Testis (tissue), 3 donors: ENCODE measurements around the gene BIVM. TPM values are rescaled to one million over a fixed set of nuclear protein-coding genes. Genes with fewer than 3 reads are reported as not detected.

Experiments
- DNase-seq: peaks from one replicate; pipeline ENCODE4 v3.0.0-alpha.2; 2019
- H3K27ac ChIP-seq, 2 donors: fragments of 200-600 bp; sonication (generic); one replicate each; pipeline ENCODE4 v1.5.1; 2019
- H3K27me3 ChIP-seq: fragments of 200-600 bp; sonication (generic); one replicate; pipeline ENCODE4 v1.5.1; 2019
- H3K36me3 ChIP-seq: fragments of 200-600 bp; sonication (generic); one replicate; pipeline ENCODE4 v1.5.1; 2017; ENCODE audit warnings: low read depth; ENCODE audit errors: missing control alignments
- H3K4me1 ChIP-seq: fragments of 200-600 bp; sonication (generic); one replicate; pipeline ENCODE4 v1.5.1; 2019
- H3K4me3 ChIP-seq, 2 donors: fragments of 200-600 bp; sonication (generic); one replicate each; pipeline ENCODE4 v1.5.1; 2017 to 2019
- H3K9me3 ChIP-seq: fragments of 200-600 bp; sonication (generic); one replicate; pipeline ENCODE4 v1.5.1; 2017
- POLR2A ChIP-seq: fragments of 450-650 bp; IDR thresholded peaks from one replicate; pipeline ENCODE4 v1.6.1; 2017; ENCODE audit warnings: antibody characterized with exemption, mild to moderate bottlenecking, moderate library complexity
- WGBS, 2 donors: methylation state at CpG; one replicate each; pipeline ENCODE4 v1.1.5; 2018; 5-methylcytosine and 5-hydroxymethylcytosine counted together
- intact Hi-C: fragments of 100-400 bp; cut with DNase I; formaldehyde crosslinking; loops from one replicate; pipeline ENCODE4 v1.15.1; 2023; ENCODE audit warnings: low total_unique reads
- polyA plus RNA-seq: library from polyadenylated mRNA; stranded (reverse); fragments of 350-450 nt; fragmentation: Illumina TruSeq; extraction: RNeasy Lipid Tissue Mini Kit (QIAGEN cat#74804); gene quantifications from one replicate; pipeline ENCODE4 v1.2.3, GENCODE V29; 2014; ENCODE audit warnings: low read depth, low replicate concordance; ENCODE audit not compliant: insufficient read depth
- total RNA-seq, 2 donors: library from RNA; depleted of rRNA; stranded (reverse); fragments of >200 nt; gene quantifications; one replicate each; pipeline ENCODE4 v1.2.3, GENCODE V29; 2016
- TF ChIP-seq, protein P1 (sequence below), 3 experiments: fragments of 450-650 bp in 2 of 3; fragments of 200-600 bp in 1 of 3; sonication (generic) in 1 of 3; IDR thresholded peaks; one replicate each; pipeline ENCODE4 v1.5.1; 2016 to 2019; ENCODE audit warnings: antibody characterized with exemption in 3 of 3, mild to moderate bottlenecking in 2 of 3, moderate library complexity in 1 of 3

BIVM gene
- total and polyA plus RNA-seq, 3 donors from 2014 or later = 4.7 to 9.1 (median 8.4) TPM

DNA sequence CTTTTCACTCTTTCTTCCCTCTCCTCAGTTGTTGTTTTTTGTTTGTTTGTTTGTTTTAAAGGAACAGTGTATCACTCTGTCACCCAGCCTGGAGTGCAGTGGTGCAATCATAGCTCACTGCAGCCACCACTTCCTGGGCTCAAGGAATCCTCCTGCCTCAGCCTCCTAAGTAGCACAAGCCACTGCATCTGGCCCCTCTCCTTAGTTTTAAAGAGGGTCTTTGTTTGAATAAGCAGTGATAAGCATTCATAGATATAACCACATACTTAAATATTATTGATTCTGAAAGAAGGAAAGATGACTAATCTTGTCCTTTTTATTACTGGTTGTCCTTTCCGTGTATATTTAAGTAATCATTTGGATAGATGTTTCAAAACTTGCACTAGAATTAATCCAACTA, 73.6 kb downstream of the BIVM start:
- no peak overlapping the region for H3K4me3 ChIP-seq
- H3K9me3 ChIP-seq = no peaks in the 10 kb centered on the region
- no peak overlapping the region for H3K27ac ChIP-seq
- no peaks in the 10 kb centered on the region for H3K4me1 ChIP-seq
- WGBS, 2 donors = 83 to 88% methylated on average over 1 of the region's 1 CpG
- intact Hi-C loops = no loop called here
- no peak for DNase-seq
- no peaks in the 10 kb centered on the region for H3K36me3 ChIP-seq
- TF ChIP-seq, protein P1, sequence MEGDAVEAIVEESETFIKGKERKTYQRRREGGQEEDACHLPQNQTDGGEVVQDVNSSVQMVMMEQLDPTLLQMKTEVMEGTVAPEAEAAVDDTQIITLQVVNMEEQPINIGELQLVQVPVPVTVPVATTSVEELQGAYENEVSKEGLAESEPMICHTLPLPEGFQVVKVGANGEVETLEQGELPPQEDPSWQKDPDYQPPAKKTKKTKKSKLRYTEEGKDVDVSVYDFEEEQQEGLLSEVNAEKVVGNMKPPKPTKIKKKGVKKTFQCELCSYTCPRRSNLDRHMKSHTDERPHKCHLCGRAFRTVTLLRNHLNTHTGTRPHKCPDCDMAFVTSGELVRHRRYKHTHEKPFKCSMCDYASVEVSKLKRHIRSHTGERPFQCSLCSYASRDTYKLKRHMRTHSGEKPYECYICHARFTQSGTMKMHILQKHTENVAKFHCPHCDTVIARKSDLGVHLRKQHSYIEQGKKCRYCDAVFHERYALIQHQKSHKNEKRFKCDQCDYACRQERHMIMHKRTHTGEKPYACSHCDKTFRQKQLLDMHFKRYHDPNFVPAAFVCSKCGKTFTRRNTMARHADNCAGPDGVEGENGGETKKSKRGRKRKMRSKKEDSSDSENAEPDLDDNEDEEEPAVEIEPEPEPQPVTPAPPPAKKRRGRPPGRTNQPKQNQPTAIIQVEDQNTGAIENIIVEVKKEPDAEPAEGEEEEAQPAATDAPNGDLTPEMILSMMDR (IDR thresholded peaks at IDR 0.05) = no peak
- no peak for TF ChIP-seq POLR2A
- H3K27me3 ChIP-seq = no peaks in the 10 kb centered on the region

GRCh38 chr13:102873653-102874052, 74.7 kb downstream of the BIVM start:
- DNase-seq = no peak
- Histone ChIP-seq H3K36me3 (no peaks in the 10 kb centered on the region), H3K27me3 (no peaks in the 10 kb centered on the region)

GRCh38 chr13:102875256-102875655, 76.3 kb downstream of the BIVM start:
- H3K4me1 ChIP-seq = no peaks in the 10 kb centered on the region
- H3K4me3 ChIP-seq = no peak overlapping the region
- intact Hi-C loops = no loop called here
- DNase-seq = no peak
- H3K9me3 ChIP-seq = no peaks in the 10 kb centered on the region
- H3K27me3 ChIP-seq = no peaks in the 10 kb centered on the region
- TF ChIP-seq, protein P1 (IDR thresholded peaks at IDR 0.05) = no peak
- TF ChIP-seq POLR2A = no peak
- no peak overlapping the region for H3K27ac ChIP-seq
- WGBS, 2 donors = 91 to 92% methylated on average over 4 of the region's 4 CpGs
- H3K36me3 ChIP-seq = no peaks in the 10 kb centered on the region

More at GRCh38 chr13:102873653-102874052, 74.7 kb downstream of the BIVM start:
- Histone ChIP-seq H3K4me3 (no peak overlapping the region), H3K9me3 (no peaks in the 10 kb centered on the region), H3K4me1 (no peaks in the 10 kb centered on the region), H3K27ac (no peak overlapping the region)
- no peak for TF ChIP-seq POLR2A
- intact Hi-C loops = no loop called here
- WGBS, 2 donors = 63% methylated on average over 3 of the region's 3 CpGs

GRCh38 chr13:102877303-102877702, 78.4 kb downstream of the BIVM start:
- DNase-seq = no peak
- intact Hi-C loops = no loop called here
- Histone ChIP-seq H3K27me3 (no peaks in the 10 kb centered on the region), H3K36me3 (no peaks in the 10 kb centered on the region), H3K9me3 (no peaks in the 10 kb centered on the region), H3K4me3 (no peak overlapping the region), H3K4me1 (no peaks in the 10 kb centered on the region), H3K27ac (no peak overlapping the region)
- 94 to 95% methylated on average over 1 of the region's 1 CpG for WGBS, 2 donors
- TF ChIP-seq, protein P1 (IDR thresholded peaks at IDR 0.05) = no peak
- TF ChIP-seq POLR2A = no peak

GRCh38 chr13:102878481-102878880, 79.6 kb downstream of the BIVM start:
- no peak for DNase-seq
- H3K9me3 ChIP-seq = no peaks in the 10 kb centered on the region
- no peak overlapping the region for H3K27ac ChIP-seq
- intact Hi-C loops = no loop called here
- H3K27me3 ChIP-seq = no peaks in the 10 kb centered on the region
- H3K36me3 ChIP-seq = no peaks in the 10 kb centered on the region
- H3K4me1 ChIP-seq = no peaks in the 10 kb centered on the region
- WGBS, 2 donors = 58 to 64% methylated on average over 5 of the region's 5 CpGs
- H3K4me3 ChIP-seq = no peak overlapping the region
- TF ChIP-seq POLR2A = no peak
- TF ChIP-seq, protein P1 (IDR thresholded peaks at IDR 0.05) = no peak
